Measurements from ENCODE around the gene SRCIN1. TPM values are rescaled to one million over a fixed set of nuclear protein-coding genes. Genes with fewer than 3 reads are reported as not detected.

SRCIN1 gene
- total and polyA plus RNA-seq, 3 experiments from 2014 or later, result 0.04 to 0.50 TPM; not detected in 1

DNA sequence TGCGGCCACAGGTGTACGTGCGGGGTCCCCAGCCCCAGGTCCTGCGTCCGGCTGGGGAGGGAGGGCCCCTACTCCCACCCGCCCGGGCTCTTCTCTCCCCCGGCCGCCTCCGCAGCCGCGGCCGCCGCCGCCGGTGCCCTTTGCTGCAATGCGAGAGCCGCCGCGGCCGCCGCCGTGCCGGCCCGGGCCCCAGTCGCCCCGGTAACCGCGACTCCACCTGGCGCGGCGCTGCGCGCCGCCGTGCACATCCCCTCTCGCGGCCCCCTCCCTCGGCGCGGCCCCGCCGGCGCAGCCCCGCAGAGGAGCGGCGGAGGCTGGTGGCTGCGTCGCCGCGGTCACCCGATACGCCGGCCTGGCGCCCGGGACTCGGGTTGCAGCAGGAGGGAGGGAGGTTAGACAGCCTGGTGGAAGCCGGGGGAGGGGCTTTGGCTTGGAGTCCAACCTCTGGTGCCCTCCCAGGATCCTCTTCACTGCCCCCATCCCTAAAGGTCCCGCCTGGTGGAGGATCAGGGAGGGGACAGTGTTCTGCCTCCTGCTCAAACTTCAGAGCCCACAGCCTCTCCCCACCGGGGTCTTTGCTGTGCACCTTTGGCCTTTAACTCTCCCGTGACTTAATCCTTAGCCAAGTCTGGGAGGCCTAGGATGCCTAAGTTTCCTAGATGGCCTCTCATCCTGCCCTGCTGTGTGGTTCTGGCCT lies 32.9 kb downstream of the SRCIN1 start:
- peaks cover 78% of the 10 kb centered on the region for H3K27me3 ChIP-seq (ENCODE audit: insufficient read depth, low read length, poor library complexity, severe bottlenecking)
- no peak for DNase-seq
- H3K4me3 Mint-ChIP-seq, result peak overlapping the region in 6 of 7 donors; percentile 55 to 79 (median 66)

DNA sequence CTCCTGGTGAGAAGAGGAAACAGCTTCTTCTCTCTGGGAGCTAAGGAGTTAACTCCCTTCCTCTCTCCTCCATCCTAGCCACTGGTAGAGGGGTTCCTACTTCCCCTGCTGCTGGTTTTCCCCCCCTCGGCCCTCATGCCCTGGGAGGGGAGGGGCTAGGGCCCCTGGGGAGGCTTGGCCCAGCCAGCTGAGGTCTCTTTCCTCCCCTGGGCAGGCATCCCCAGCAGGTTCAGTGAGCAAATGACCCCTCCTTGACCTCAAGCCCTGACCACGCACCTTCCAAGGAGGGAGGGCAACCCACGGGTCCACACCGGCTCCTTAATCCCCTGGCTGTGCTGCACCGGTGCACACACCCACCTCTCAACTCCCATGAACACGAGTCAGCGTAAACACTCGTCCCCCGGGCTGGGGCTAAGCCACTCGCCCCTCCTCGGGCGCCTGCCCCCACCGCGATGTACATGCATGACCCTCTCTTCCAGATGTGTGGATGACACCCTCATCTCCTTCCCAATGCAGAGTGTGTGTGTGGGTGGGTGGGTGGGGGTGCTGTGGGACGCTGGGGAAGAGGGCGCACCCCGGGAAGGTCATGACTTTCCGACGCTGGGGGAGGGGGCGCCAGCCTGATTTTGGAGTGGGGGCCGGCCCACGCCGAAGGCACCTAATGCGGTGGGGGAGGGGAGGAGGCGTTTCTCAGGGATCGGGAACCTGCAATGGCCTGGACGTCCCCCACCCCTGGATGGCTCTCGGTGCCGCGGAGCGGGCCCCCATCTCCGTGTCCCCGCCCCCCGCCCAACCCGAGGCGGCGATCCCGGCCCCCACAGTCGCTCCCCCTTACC lies 33.7 kb downstream of the SRCIN1 start:
- peak overlapping the region in 4 of 7 donors; percentile 37 to 49 (median 41) for H3K4me3 Mint-ChIP-seq

More for the DNA sequence above, 32.9 kb downstream of the SRCIN1 start:
- ChIA-PET CTCF (interaction anchor here (5.1 kb wide), 1 partner anchor 14 kb away, joined by 29 read pairs; no protein-coding TSS in a partner anchor), POLR2A (no interaction called here)
- peaks cover 83 to 89% of the 10 kb centered on the region in 2 donors for H3K27me3 Mint-ChIP-seq
- no peak overlapping the region for H3K4me3 ChIP-seq (ENCODE audit: low read length)
- H3K36me3 Mint-ChIP-seq, result peaks cover 0 to 4% (median 2%) of the 10 kb centered on the region in 3 donors
- H3K27ac ChIP-seq (ENCODE audit: low read depth, low read length), result no peak overlapping the region
- no peak overlapping the region for H3K27ac Mint-ChIP-seq
- peaks cover 0 to 2% (median 0%) of the 10 kb centered on the region in 5 donors for H3K9me3 Mint-ChIP-seq
- peaks cover 8 to 12% (median 9%) of the 10 kb centered on the region in 3 donors for H3K4me1 Mint-ChIP-seq
- no peaks in the 10 kb centered on the region for H3K9me3 ChIP-seq (ENCODE audit: low read length)
- H3K4me1 ChIP-seq (ENCODE audit: insufficient read depth, low read length), result peaks cover 5% of the 10 kb centered on the region
- no peaks in the 10 kb centered on the region for H3K36me3 ChIP-seq (ENCODE audit: insufficient read depth, low read length)

DNA sequence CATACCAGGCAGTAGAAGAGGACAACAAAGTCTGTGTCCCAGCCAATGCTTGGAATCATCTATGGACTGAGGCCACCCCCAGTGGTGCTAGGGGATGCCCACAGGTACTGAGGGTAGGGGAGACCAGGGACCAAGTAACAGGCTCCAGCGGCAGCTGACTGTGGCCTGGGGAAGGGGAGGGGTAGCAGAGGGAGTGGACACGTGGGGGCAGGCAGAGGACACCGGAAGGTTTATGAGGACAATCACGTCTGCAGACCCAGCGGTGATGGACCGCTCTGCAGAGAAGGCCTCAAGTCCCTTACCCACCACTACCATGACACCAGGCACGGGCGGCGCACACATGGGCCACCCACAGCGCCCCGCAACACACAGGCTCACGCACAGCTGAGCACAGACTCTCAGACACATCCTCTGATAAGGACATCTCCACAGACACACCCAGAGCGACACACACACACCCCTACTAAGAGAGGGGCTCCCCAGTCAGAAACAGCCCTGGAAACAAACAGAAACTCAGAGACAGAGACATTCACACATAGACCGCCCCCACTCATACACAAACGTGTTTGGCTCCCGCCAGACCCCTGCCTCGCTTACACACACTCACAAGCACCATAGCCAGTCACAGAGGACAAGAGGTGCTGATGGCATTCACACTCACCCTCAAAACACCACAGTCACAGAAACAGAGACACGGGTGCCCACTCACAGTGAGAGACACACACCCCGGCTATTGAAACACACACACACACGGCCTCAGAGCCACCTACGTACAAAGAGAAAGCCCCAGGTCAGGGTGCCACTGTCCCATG lies 35.8 kb downstream of the SRCIN1 start:
- peaks cover 0 to 2% (median 0%) of the 10 kb centered on the region in 5 donors for H3K9me3 Mint-ChIP-seq
- H3K36me3 Mint-ChIP-seq, result peaks cover 0 to 4% (median 2%) of the 10 kb centered on the region in 3 donors
- no peaks in the 10 kb centered on the region for H3K36me3 ChIP-seq (ENCODE audit: insufficient read depth, low read length)
- POLR2A ChIA-PET, result no interaction called here
- peaks cover 5% of the 10 kb centered on the region for H3K4me1 ChIP-seq (ENCODE audit: insufficient read depth, low read length)
- H3K27ac Mint-ChIP-seq, result peak overlapping the region in 1 of 8 donors; percentile 32
- CTCF ChIA-PET, result no interaction called here
- H3K9me3 ChIP-seq (ENCODE audit: low read length), result no peaks in the 10 kb centered on the region
- no peak overlapping the region for H3K27ac ChIP-seq (ENCODE audit: low read depth, low read length)
- H3K27me3 ChIP-seq (ENCODE audit: insufficient read depth, low read length, poor library complexity, severe bottlenecking), result peaks cover 79% of the 10 kb centered on the region
- DNase-seq, result no peak
- H3K4me3 ChIP-seq (ENCODE audit: low read length), result no peak overlapping the region
- H3K4me3 Mint-ChIP-seq, result peak overlapping the region in 1 of 7 donors; percentile 42
- peaks cover 8 to 12% (median 9%) of the 10 kb centered on the region in 3 donors for H3K4me1 Mint-ChIP-seq
- H3K27me3 Mint-ChIP-seq, result peaks cover 83 to 90% of the 10 kb centered on the region in 2 donors

More for the DNA sequence above, 33.7 kb downstream of the SRCIN1 start:
- H3K27ac ChIP-seq (ENCODE audit: low read depth, low read length), result no peak overlapping the region
- H3K36me3 Mint-ChIP-seq, result peaks cover 0 to 4% (median 2%) of the 10 kb centered on the region in 3 donors
- peaks cover 8 to 12% (median 9%) of the 10 kb centered on the region in 3 donors for H3K4me1 Mint-ChIP-seq
- peaks cover 77% of the 10 kb centered on the region for H3K27me3 ChIP-seq (ENCODE audit: insufficient read depth, low read length, poor library complexity, severe bottlenecking)
- H3K9me3 Mint-ChIP-seq, result peaks cover 0 to 2% (median 0%) of the 10 kb centered on the region in 5 donors
- H3K36me3 ChIP-seq (ENCODE audit: insufficient read depth, low read length), result no peaks in the 10 kb centered on the region
- DNase-seq, result no peak
- H3K4me3 ChIP-seq (ENCODE audit: low read length), result no peak overlapping the region
- H3K4me1 ChIP-seq (ENCODE audit: insufficient read depth, low read length), result peaks cover 5% of the 10 kb centered on the region
- no peak overlapping the region for H3K27ac Mint-ChIP-seq
- peaks cover 82 to 89% of the 10 kb centered on the region in 2 donors for H3K27me3 Mint-ChIP-seq
- ChIA-PET CTCF (no interaction called here), POLR2A (no interaction called here)
- no peaks in the 10 kb centered on the region for H3K9me3 ChIP-seq (ENCODE audit: low read length)

DNA sequence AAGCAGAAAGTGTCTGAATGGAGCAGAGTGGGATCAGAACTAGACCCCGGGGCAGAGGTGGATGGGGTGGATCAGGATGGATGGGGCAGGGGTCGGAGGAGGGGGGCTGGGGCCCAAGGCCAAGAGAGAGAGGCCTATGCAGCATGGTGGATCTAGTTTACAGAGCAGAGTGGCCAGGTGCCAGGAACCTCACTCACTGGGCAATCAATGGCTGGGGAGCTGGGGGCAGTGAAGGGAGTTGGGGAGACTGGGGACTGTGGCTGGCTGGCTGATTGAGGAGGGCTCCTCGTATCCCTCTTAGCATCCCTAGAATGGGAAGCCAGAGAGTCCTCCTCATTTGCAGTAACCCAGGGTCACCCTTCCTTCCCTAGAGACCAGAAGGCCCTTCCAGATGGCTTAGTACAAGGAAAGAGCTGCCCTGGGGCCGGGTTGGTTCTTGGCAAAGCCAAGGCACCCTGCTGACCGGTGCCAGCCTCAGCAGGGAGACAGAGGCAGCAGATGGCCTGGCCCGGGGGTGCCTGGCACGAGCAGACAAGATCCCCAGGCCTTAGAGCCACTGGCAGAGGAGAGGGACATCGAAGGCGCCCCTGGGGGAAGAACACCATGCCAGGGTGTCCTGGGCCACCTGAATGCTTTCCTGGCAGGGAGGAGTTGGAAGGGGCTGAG lies 36.8 kb downstream of the SRCIN1 start:
- H3K36me3 Mint-ChIP-seq, result peaks cover 0 to 2% (median under 1%) of the 10 kb centered on the region in 3 donors
- ChIA-PET CTCF (interaction anchor here (1.0 kb wide), 1 partner anchor 14 kb away, joined by 3 read pairs; no protein-coding TSS in a partner anchor), POLR2A (no interaction called here)
- Histone ChIP-seq H3K27me3 (ENCODE audit: insufficient read depth, low read length, poor library complexity, severe bottlenecking) (peaks cover 80% of the 10 kb centered on the region), H3K27ac (ENCODE audit: low read depth, low read length) (no peak overlapping the region), H3K4me3 (ENCODE audit: low read length) (no peak overlapping the region), H3K9me3 (ENCODE audit: low read length) (no peaks in the 10 kb centered on the region), H3K4me1 (ENCODE audit: insufficient read depth, low read length) (peaks cover 9% of the 10 kb centered on the region), H3K36me3 (ENCODE audit: insufficient read depth, low read length) (no peaks in the 10 kb centered on the region)
- DNase-seq, result no peak
- H3K4me3 Mint-ChIP-seq, result no peak overlapping the region
- H3K27ac Mint-ChIP-seq, result no peak overlapping the region
- peaks cover 0 to 2% (median 0%) of the 10 kb centered on the region in 5 donors for H3K9me3 Mint-ChIP-seq
- peaks cover 6 to 13% (median 10%) of the 10 kb centered on the region in 3 donors for H3K4me1 Mint-ChIP-seq
- H3K27me3 Mint-ChIP-seq, result peaks cover 80 to 89% of the 10 kb centered on the region in 2 donors

DNA sequence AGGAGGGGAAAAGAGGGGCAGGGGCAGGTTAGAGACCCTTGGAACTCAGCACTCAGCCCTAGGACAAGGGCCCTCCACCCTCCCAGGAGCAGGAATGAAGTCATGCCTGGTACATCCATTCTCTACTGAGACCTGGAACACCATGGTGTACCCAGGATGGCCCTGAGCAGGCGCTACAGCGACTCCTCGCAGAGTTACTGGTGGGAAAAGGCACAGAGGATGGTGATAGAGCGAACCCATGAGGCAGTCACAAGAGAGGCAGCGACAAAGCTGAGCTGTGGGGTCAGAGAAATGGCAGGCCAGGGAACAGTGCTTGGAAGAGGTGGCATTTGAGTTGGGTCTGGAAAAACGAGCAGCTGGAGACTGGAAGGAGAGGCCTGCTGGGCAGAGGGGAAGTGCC lies 37.5 kb downstream of the SRCIN1 start:
- no peaks in the 10 kb centered on the region for H3K36me3 ChIP-seq (ENCODE audit: insufficient read depth, low read length)
- ChIA-PET POLR2A (no interaction called here), CTCF (interaction anchor here (1.0 kb wide), 1 partner anchor 14 kb away, joined by 3 read pairs; no protein-coding TSS in a partner anchor)
- H3K4me3 Mint-ChIP-seq, result no peak overlapping the region
- no peaks in the 10 kb centered on the region for H3K36me3 Mint-ChIP-seq
- peaks cover 80% of the 10 kb centered on the region for H3K27me3 ChIP-seq (ENCODE audit: insufficient read depth, low read length, poor library complexity, severe bottlenecking)
- no peak for DNase-seq
- H3K4me1 ChIP-seq (ENCODE audit: insufficient read depth, low read length), result peaks cover 16% of the 10 kb centered on the region
- no peaks in the 10 kb centered on the region for H3K9me3 ChIP-seq (ENCODE audit: low read length)
- H3K4me1 Mint-ChIP-seq, result peaks cover 3 to 14% (median 9%) of the 10 kb centered on the region in 3 donors
- H3K9me3 Mint-ChIP-seq, result peaks cover 0 to 2% (median 0%) of the 10 kb centered on the region in 5 donors
- H3K27me3 Mint-ChIP-seq, result peaks cover 78 to 84% of the 10 kb centered on the region in 2 donors
- no peak overlapping the region for H3K4me3 ChIP-seq (ENCODE audit: low read length)
- H3K27ac ChIP-seq (ENCODE audit: low read depth, low read length), result no peak overlapping the region
- no peak overlapping the region for H3K27ac Mint-ChIP-seq

DNA sequence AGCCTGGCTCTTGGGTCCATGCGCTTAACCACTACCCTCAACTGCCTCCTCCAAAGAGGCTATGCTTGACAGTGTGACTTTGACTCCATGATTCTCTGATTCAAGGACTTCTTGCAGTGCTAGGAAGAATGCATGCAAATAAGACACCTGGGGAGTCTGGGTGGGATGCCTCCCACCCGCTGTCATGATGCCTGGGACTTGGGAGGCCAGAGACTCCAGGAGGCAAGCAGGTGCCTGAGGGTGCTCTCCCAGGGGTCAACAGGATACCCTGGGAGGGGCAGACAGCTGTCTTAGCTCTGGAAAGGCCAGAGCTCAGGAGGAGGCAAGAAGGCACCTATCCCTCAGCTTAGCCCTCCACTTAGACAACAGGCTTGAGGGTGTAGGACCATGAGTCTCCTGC lies 38.4 kb downstream of the SRCIN1 start:
- H3K9me3 ChIP-seq (ENCODE audit: low read length), result no peaks in the 10 kb centered on the region
- ChIA-PET CTCF (interaction anchor here (1.7 kb wide), 1 partner anchor 9 kb away, joined by 13 read pairs; no protein-coding TSS in a partner anchor), POLR2A (no interaction called here)
- Mint-ChIP-seq H3K4me1 (peaks cover 0 to 18% (median 10%) of the 10 kb centered on the region in 3 donors), H3K27me3 (peaks cover 81 to 88% of the 10 kb centered on the region in 2 donors), H3K4me3 (no peak overlapping the region), H3K27ac (no peak overlapping the region), H3K36me3 (no peaks in the 10 kb centered on the region), H3K9me3 (peaks cover 0 to 2% (median 0%) of the 10 kb centered on the region in 5 donors)
- H3K4me3 ChIP-seq (ENCODE audit: low read length), result no peak overlapping the region
- peaks cover 85% of the 10 kb centered on the region for H3K27me3 ChIP-seq (ENCODE audit: insufficient read depth, low read length, poor library complexity, severe bottlenecking)
- H3K4me1 ChIP-seq (ENCODE audit: insufficient read depth, low read length), result peaks cover 19% of the 10 kb centered on the region
- DNase-seq, result no peak
- H3K36me3 ChIP-seq (ENCODE audit: insufficient read depth, low read length), result no peaks in the 10 kb centered on the region
- no peak overlapping the region for H3K27ac ChIP-seq (ENCODE audit: low read depth, low read length)

DNA sequence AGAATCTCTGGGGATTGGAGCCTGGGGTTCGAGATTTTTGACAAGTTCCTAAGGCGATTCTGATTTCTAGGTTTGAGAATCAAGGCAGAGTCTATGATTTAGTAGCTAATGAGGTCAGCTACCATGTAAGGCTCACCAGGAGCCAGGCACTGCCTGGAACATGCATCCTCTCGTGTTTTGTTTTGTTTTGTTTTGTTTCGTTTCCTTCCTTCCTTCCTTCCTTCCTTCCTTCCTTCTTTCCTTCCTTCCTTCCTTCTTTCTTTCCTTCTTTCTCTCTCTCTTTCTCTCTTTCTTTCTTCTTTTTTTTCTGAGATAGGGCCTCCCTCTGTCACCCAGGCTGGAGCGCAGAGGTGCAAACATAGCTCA lies 39.1 kb downstream of the SRCIN1 start:
- peaks cover 88% of the 10 kb centered on the region for H3K27me3 ChIP-seq (ENCODE audit: insufficient read depth, low read length, poor library complexity, severe bottlenecking)
- CTCF ChIA-PET, result interaction anchor here (1.7 kb wide), 1 partner anchor 8 kb away, joined by 13 read pairs; no protein-coding TSS in a partner anchor

More for the DNA sequence above, 39.1 kb downstream of the SRCIN1 start:
- Histone ChIP-seq H3K4me1 (ENCODE audit: insufficient read depth, low read length) (peaks cover 15% of the 10 kb centered on the region), H3K27ac (ENCODE audit: low read depth, low read length) (no peak overlapping the region), H3K4me3 (ENCODE audit: low read length) (no peak overlapping the region), H3K9me3 (ENCODE audit: low read length) (no peaks in the 10 kb centered on the region), H3K36me3 (ENCODE audit: insufficient read depth, low read length) (no peaks in the 10 kb centered on the region)
- Mint-ChIP-seq H3K9me3 (peaks cover 0 to 2% (median 0%) of the 10 kb centered on the region in 5 donors), H3K4me3 (no peak overlapping the region), H3K36me3 (no peaks in the 10 kb centered on the region), H3K27ac (no peak overlapping the region), H3K27me3 (peaks cover 78 to 88% of the 10 kb centered on the region in 2 donors), H3K4me1 (peaks cover 0 to 16% (median 12%) of the 10 kb centered on the region in 3 donors)
- POLR2A ChIA-PET, result no interaction called here
- no peak for DNase-seq
